ENCODE data around the gene ARL6IP1. TPM values are rescaled to one million over a fixed set of nuclear protein-coding genes. Genes with fewer than 3 reads are reported as not detected.

Gene ARL6IP1
- total RNA-seq, 4 donors from 2014 or later, result 97.6 to 186 (median 124) TPM

- intact Hi-C loops (cut with DNase I; ENCODE audit: low total_unique reads), result no loop called here
- H3K4me3 ChIP-seq (ENCODE audit: low read depth, poor library complexity, severe bottlenecking), result no peak overlapping the region
- TF ChIP-seq CTCF (IDR thresholded peaks at IDR 0.05) (no peak), POLR2A (IDR thresholded peaks at IDR 0.05) (no peak)
- DNase-seq (ENCODE audit: low spot score in 2 of 2), result no peak
Observed at GRCh38 chr16:18836702-18837101, 35.4 kb upstream of the ARL6IP1 start.

- WGBS, 2 donors, result 79 to 80% methylated on average over 4 of the region's 4 CpGs
- TF ChIP-seq POLR2A (IDR thresholded peaks at IDR 0.05), result no peak
- H3K4me3 ChIP-seq (ENCODE audit: low read depth, poor library complexity, severe bottlenecking), result no peak overlapping the region
- intact Hi-C loops (cut with DNase I; ENCODE audit: low total_unique reads), result no loop called here
- DNase-seq (ENCODE audit: low spot score in 2 of 2), result no peak
Observed at GRCh38 chr16:18834864-18835263, 33.5 kb upstream of the ARL6IP1 start.

GRCh38 chr16:18833707-18834505 is 32.6 kb upstream of the ARL6IP1 start:
- no peak overlapping the region for H3K4me3 ChIP-seq (ENCODE audit: low read depth, poor library complexity, severe bottlenecking)
- intact Hi-C loops (cut with DNase I; ENCODE audit: low total_unique reads), result no loop called here
- no peak for DNase-seq (ENCODE audit: low spot score in 2 of 2)
- WGBS, 2 donors, result 88 to 96% methylated on average over 9 of the region's 9 CpGs
- TF ChIP-seq CTCF (IDR thresholded peaks at IDR 0.05) (no peak), POLR2A (IDR thresholded peaks at IDR 0.05) (no peak)

GRCh38 chr16:18832613-18833012 is 31.3 kb upstream of the ARL6IP1 start:
- intact Hi-C loops (cut with DNase I; ENCODE audit: low total_unique reads), result no loop called here
- no peak overlapping the region for H3K4me3 ChIP-seq (ENCODE audit: low read depth, poor library complexity, severe bottlenecking)
- 86 to 92% methylated on average over 8 of the region's 8 CpGs for whole genome bisulfite sequencing, 2 donors
- no peak for TF ChIP-seq CTCF (IDR thresholded peaks at IDR 0.05)
- TF ChIP-seq POLR2A (IDR thresholded peaks at IDR 0.05), result no peak
- no peak for DNase-seq (ENCODE audit: low spot score in 2 of 2)

- no peak overlapping the region for H3K4me3 ChIP-seq (ENCODE audit: low read depth, poor library complexity, severe bottlenecking)
- WGBS, 2 donors, result 80 to 89% methylated on average over 2 of the region's 2 CpGs
- intact Hi-C loops (cut with DNase I; ENCODE audit: low total_unique reads), result no loop called here
- no peak for DNase-seq (ENCODE audit: low spot score in 2 of 2)
- TF ChIP-seq CTCF (IDR thresholded peaks at IDR 0.05), result no peak
- TF ChIP-seq POLR2A (IDR thresholded peaks at IDR 0.05), result no peak
Observed at GRCh38 chr16:18832006-18832405, 30.7 kb upstream of the ARL6IP1 start.

GRCh38 chr16:18829251-18829650 is 27.9 kb upstream of the ARL6IP1 start:
- 92 to 95% methylated on average over 6 of the region's 6 CpGs for WGBS, 2 donors
- no peak overlapping the region for H3K4me3 ChIP-seq (ENCODE audit: low read depth, poor library complexity, severe bottlenecking)
- intact Hi-C loops (cut with DNase I; ENCODE audit: low total_unique reads), result no loop called here
- TF ChIP-seq CTCF (IDR thresholded peaks at IDR 0.05) (no peak), POLR2A (IDR thresholded peaks at IDR 0.05) (no peak)
- no peak for DNase-seq (ENCODE audit: low spot score in 2 of 2)

Measured in lower leg skin (tissue), 4 donors.